CD14-positive monocyte (primary cell): ENCODE data around the gene TUSC1. TPM values are rescaled to one million over a fixed set of nuclear protein-coding genes. Genes with fewer than 3 reads are reported as not detected.

ENCODE experiments used
- DNase-seq, 3 donors: peaks; one replicate each; pipeline ENCODE4 v3.0.0-alpha.2; 2011 to 2022
- H2AFZ ChIP-seq: 2 replicates; pipeline ENCODE4 v1.6.0; 2012; ENCODE audit warnings: mild to moderate bottlenecking, low read depth, low read length, inconsistent platforms; ENCODE audit not compliant: insufficient read depth, poor library complexity, severe bottlenecking
- H3K27ac ChIP-seq, 2 donors: 1 replicate in 1 of 2; 2 replicates in 1 of 2; pipeline ENCODE4 v1.5.1; 2012 to 2013; ENCODE audit warnings: low read length in 2 of 2, control low read depth in 1 of 2, inconsistent platforms in 1 of 2, low read depth in 1 of 2, mild to moderate bottlenecking in 1 of 2
- H3K27me3 ChIP-seq, 2 donors: one replicate each; pipeline versions ENCODE4 v1.6.0 to v1.6.1; 2011 to 2013; ENCODE audit warnings: low read length in 2 of 2; ENCODE audit not compliant: control insufficient read depth in 2 of 2, insufficient read depth in 2 of 2
- H3K36me3 ChIP-seq, 2 donors: replicated peaks in 1 of 2; 1 replicate in 1 of 2; 2 replicates in 1 of 2; pipeline versions ENCODE4 v1.5.1 to v1.6.1; 2012 to 2013; ENCODE audit warnings: low read length in 2 of 2, control low read depth in 1 of 2, inconsistent platforms in 1 of 2, mild to moderate bottlenecking in 1 of 2; ENCODE audit not compliant: insufficient read depth in 2 of 2, control insufficient read depth in 1 of 2
- H3K4me1 ChIP-seq, 2 donors: 1 replicate in 1 of 2; 2 replicates in 1 of 2; pipeline versions ENCODE4 v1.5.1 to v1.6.1; 2012 to 2013; ENCODE audit warnings: low read length in 2 of 2, control low read depth in 1 of 2, inconsistent platforms in 1 of 2, mild to moderate bottlenecking in 1 of 2, moderate library complexity in 1 of 2; ENCODE audit not compliant: insufficient read depth in 2 of 2, control insufficient read depth in 1 of 2
- H3K4me2 ChIP-seq: replicated peaks from 2 replicates; pipeline ENCODE3; 2012; ENCODE audit warnings: low read length, moderate library complexity, mild to moderate bottlenecking; ENCODE audit not compliant: poor library complexity, severe bottlenecking; ENCODE audit errors: extremely low read depth
- H3K4me3 ChIP-seq, 3 experiments: fragments of 200-600 bp in 1 of 3; sonication (generic) in 1 of 3; replicated peaks in 1 of 3; 1 replicate in 2 of 3; 2 replicates in 1 of 3; pipeline ENCODE4 v1.5.1; 2011 to 2013; ENCODE audit warnings: low read length in 3 of 3, mild to moderate bottlenecking in 3 of 3, control low read depth in 2 of 3, low read depth in 2 of 3, inconsistent platforms in 1 of 3, moderate library complexity in 1 of 3
- H3K79me2 ChIP-seq: 2 replicates; pipeline ENCODE4 v1.6.0; 2012; ENCODE audit warnings: mild to moderate bottlenecking, control low read depth, inconsistent platforms, low read length, moderate library complexity; ENCODE audit not compliant: insufficient read depth
- H3K9ac ChIP-seq: 2 replicates; pipeline ENCODE4 v1.6.0; 2017; ENCODE audit warnings: low read length, mild to moderate bottlenecking; ENCODE audit not compliant: insufficient read depth, poor library complexity, severe bottlenecking
- H3K9me3 ChIP-seq, 2 donors: replicated peaks in 1 of 2; 1 replicate in 1 of 2; 2 replicates in 1 of 2; pipeline versions ENCODE4 v1.5.1 to v1.6.1; 2012 to 2013; ENCODE audit warnings: low read length in 2 of 2, control low read depth in 1 of 2; ENCODE audit not compliant: control insufficient read depth in 1 of 2, insufficient read depth in 1 of 2
- H4K20me1 ChIP-seq: 2 replicates; pipeline ENCODE4 v1.6.0; 2012; ENCODE audit warnings: mild to moderate bottlenecking, low read length, control low read depth, moderate library complexity; ENCODE audit not compliant: insufficient read depth
- H3K27ac Mint-ChIP-seq, 7 donors: one replicate each; pipeline ENCODE4 v1.8.0; 2020; ENCODE audit warnings: mild to moderate bottlenecking in 7 of 7, mixed read lengths in 7 of 7, moderate library complexity in 6 of 7, inconsistent platforms in 2 of 7
- H3K27me3 Mint-ChIP-seq, 3 donors: one replicate each; pipeline ENCODE4 v1.8.0; 2021 to 2022; ENCODE audit warnings: low read depth in 3 of 3, mild to moderate bottlenecking in 3 of 3, mixed read lengths in 3 of 3, moderate library complexity in 3 of 3, inconsistent platforms in 1 of 3
- H3K36me3 Mint-ChIP-seq, 2 donors: one replicate each; pipeline ENCODE4 v1.8.0; 2020; ENCODE audit warnings: mixed read lengths in 2 of 2, inconsistent platforms in 1 of 2, mild to moderate bottlenecking in 1 of 2
- H3K4me1 Mint-ChIP-seq: one replicate; pipeline ENCODE4 v1.8.0; 2020; ENCODE audit warnings: mild to moderate bottlenecking, mixed read lengths
- H3K4me3 Mint-ChIP-seq, 2 donors: one replicate each; pipeline ENCODE4 v1.8.0; 2020; ENCODE audit warnings: mild to moderate bottlenecking in 2 of 2, mixed read lengths in 2 of 2, moderate library complexity in 1 of 2
- H3K9me3 Mint-ChIP-seq, 7 donors: one replicate each; pipeline ENCODE4 v1.8.0; 2020 to 2022; ENCODE audit warnings: mixed read lengths in 7 of 7, mild to moderate bottlenecking in 6 of 7, moderate library complexity in 6 of 7, inconsistent platforms in 2 of 7
- WGBS: methylation state at CpG from one replicate; pipeline ENCODE4 v1.1.5; 2013; ENCODE audit warnings: missing lambda C conversion rate; ENCODE audit not compliant: insufficient coverage; 5-methylcytosine and 5-hydroxymethylcytosine counted together
- intact Hi-C, 2 donors: fragments of 100-400 bp; cut with micrococcal nuclease; formaldehyde crosslinking; loops; one replicate each; pipeline versions ENCODE4 v1.15.0 to v1.15.1; 2023
- polyA plus RNA-seq, 3 donors: library from polyadenylated mRNA; depleted of rRNA in 1 of 3; unstranded in 2 of 3; stranded (reverse) in 1 of 3; fragments of 300-500 nt in 2 of 3; fragments of >200 nt in 1 of 3; fragmentation: Illumina TruSeq in 2 of 3; gene quantifications; 1 replicate in 2 of 3; 2 replicates in 1 of 3; pipeline ENCODE4 v1.2.3, GENCODE V29; 2012 to 2021
- TF ChIP-seq, protein P1 (sequence below): fragments of 200-600 bp; IDR thresholded peaks from one replicate; pipeline ENCODE4 v1.8.0; 2022; ENCODE audit warnings: antibody characterized with exemption, mild to moderate bottlenecking

The TUSC1 gene
- polyA plus RNA-seq, 3 donors: 0.29 to 1.8 (median 0.87) TPM

DNA sequence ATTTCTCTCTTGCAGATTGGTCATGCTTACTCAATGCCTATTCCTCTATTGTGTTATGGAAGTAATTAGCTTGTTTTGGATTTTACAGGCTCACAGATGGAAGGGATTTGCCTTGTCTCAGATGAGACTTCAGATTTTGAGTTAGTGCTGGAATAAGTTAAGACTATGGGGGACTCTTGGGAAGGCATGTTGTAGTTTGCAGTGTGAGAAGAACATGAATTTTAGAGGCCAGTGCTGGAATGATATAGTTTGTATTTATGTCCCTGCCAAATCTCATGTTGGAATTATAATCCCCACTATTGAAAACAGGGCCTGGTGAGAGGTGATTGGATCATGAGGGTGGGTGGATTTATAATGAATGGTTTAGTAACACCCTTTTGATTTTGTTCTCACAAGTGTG, 6.1 kb upstream of the TUSC1 start:
- TF ChIP-seq, protein P1, sequence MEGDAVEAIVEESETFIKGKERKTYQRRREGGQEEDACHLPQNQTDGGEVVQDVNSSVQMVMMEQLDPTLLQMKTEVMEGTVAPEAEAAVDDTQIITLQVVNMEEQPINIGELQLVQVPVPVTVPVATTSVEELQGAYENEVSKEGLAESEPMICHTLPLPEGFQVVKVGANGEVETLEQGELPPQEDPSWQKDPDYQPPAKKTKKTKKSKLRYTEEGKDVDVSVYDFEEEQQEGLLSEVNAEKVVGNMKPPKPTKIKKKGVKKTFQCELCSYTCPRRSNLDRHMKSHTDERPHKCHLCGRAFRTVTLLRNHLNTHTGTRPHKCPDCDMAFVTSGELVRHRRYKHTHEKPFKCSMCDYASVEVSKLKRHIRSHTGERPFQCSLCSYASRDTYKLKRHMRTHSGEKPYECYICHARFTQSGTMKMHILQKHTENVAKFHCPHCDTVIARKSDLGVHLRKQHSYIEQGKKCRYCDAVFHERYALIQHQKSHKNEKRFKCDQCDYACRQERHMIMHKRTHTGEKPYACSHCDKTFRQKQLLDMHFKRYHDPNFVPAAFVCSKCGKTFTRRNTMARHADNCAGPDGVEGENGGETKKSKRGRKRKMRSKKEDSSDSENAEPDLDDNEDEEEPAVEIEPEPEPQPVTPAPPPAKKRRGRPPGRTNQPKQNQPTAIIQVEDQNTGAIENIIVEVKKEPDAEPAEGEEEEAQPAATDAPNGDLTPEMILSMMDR: no peak
- intact Hi-C loops: no loop called here
- H3K4me3 Mint-ChIP-seq: no peak overlapping the region

DNA sequence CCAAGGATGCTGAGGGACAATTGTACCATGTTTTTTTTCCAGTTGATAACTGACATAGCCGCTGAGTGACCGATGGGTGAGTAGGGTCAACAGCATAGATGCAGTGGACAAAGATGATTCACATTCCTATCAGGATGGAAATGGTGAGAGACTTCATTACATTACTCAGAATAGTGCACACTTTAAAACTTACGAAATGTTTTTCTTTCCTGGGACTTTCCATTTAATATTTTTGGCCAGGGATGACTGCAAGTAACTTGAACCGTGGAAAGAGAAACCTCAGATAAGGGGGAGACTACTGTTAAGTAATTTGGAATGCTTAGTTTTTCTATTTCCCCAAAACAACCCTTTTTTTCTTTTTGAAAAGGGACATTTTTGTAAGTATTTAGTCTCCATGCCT, 3.0 kb upstream of the TUSC1 start:
- no peaks in the 10 kb centered on the region for H4K20me1 ChIP-seq
- H3K9me3 ChIP-seq: no peaks in the 10 kb centered on the region
- intact Hi-C loops: no loop called here
- Mint-ChIP-seq H3K27me3 (peaks cover 3 to 20% (median 7%) of the 10 kb centered on the region in 3 donors), H3K36me3 (no peaks in the 10 kb centered on the region), H3K27ac (no peak overlapping the region), H3K4me3 (no peak overlapping the region), H3K4me1 (peaks cover 8% of the 10 kb centered on the region), H3K9me3 (peaks cover 2 to 14% (median 4%) of the 10 kb centered on the region in 7 donors)
- no peak overlapping the region for H3K9ac ChIP-seq
- no peak overlapping the region for H3K4me2 ChIP-seq
- WGBS: no CpG with 5 or more reads among the region's 4 CpGs
- H2AFZ ChIP-seq: no peak overlapping the region
- H3K27ac ChIP-seq: no peak overlapping the region
- H3K36me3 ChIP-seq: no peaks in the 10 kb centered on the region
- peaks cover 0 to 5% of the 10 kb centered on the region in 2 donors for H3K27me3 ChIP-seq
- DNase-seq: no peak
- peaks cover 11 to 12% of the 10 kb centered on the region in 2 donors for H3K4me1 ChIP-seq
- H3K79me2 ChIP-seq: no peaks in the 10 kb centered on the region
- H3K4me3 ChIP-seq: no peak overlapping the region
- TF ChIP-seq, protein P1: no peak

More for the DNA sequence above, 6.1 kb upstream of the TUSC1 start:
- Mint-ChIP-seq H3K4me1 (no peaks in the 10 kb centered on the region), H3K27ac (no peak overlapping the region), H3K27me3 (peaks cover 2 to 3% (median 3%) of the 10 kb centered on the region in 3 donors), H3K36me3 (no peaks in the 10 kb centered on the region), H3K9me3 (peaks cover 1 to 10% (median 4%) of the 10 kb centered on the region in 7 donors)
- Histone ChIP-seq H3K4me3 (no peak overlapping the region), H3K4me2 (no peak overlapping the region), H3K36me3 (no peaks in the 10 kb centered on the region), H2AFZ (no peak overlapping the region), H3K27me3 (no peaks in the 10 kb centered on the region), H3K79me2 (no peaks in the 10 kb centered on the region), H4K20me1 (no peaks in the 10 kb centered on the region), H3K27ac (no peak overlapping the region), H3K9ac (no peak overlapping the region), H3K9me3 (no peaks in the 10 kb centered on the region), H3K4me1 (no peaks in the 10 kb centered on the region)
- DNase-seq: no peak
